Stomach (tissue), 4 donors: ENCODE measurements around the gene ATAD3A.

Experiments
- CTCF ChIP-seq, 7 experiments: fragments of 450-650 bp in 4 of 7; fragments of 200-600 bp in 3 of 7; sonication (generic) in 3 of 7; IDR thresholded peaks; one replicate each; pipeline ENCODE4 v1.5.1; 2016 to 2019; ENCODE audit warnings: antibody characterized with exemption in 7 of 7, control low read depth in 2 of 7, mild to moderate bottlenecking in 1 of 7
- POLR2A ChIP-seq, 4 donors: fragments of 450-650 bp; IDR thresholded peaks; one replicate each; pipeline ENCODE4 v1.6.1; 2016; ENCODE audit warnings: antibody characterized with exemption in 4 of 4, control low read depth in 2 of 4, mild to moderate bottlenecking in 1 of 4, moderate library complexity in 1 of 4
- POLR2AphosphoS5 ChIP-seq, 3 donors: sonication (generic); formaldehyde crosslinking; IDR thresholded peaks; one replicate each; pipeline ENCODE4 v1.6.1; 2016; ENCODE audit warnings: antibody characterized with exemption in 3 of 3

DNA sequence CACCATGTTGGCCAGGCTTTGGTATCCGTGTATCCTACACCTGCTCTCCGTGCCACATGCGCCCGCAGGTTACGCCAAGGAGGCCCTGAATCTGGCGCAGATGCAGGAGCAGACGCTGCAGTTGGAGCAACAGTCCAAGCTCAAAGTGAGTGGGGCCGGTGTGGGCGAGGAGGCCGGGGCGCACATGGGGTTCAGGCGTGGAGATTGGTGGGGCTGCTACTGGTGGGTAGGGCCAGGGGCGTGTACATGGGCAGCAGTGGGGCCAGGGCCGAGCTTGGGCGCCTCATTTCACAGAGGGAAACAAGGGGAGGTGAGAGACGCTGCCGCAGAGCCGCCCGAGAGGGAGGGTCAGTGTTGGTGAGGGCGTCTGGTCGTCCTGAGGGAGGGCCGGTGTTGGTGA lies 34.8 kb upstream of the ATAD3A start:
- TF ChIP-seq POLR2A (IDR thresholded peaks at IDR 0.05) (no peak), CTCF (IDR thresholded peaks at IDR 0.05) (no peak), POLR2AphosphoS5 (IDR thresholded peaks at IDR 0.05) (no peak)
